Endothelial cell of umbilical vein (primary cell): Measurements from ENCODE around the gene MAML2. TPM values are rescaled to one million over a fixed set of nuclear protein-coding genes. Genes with fewer than 3 reads are reported as not detected.

ENCODE experiments used
- BruUV-seq: library from RNA; stranded (reverse); fragments of 400-500 nt; replicated peaks from 2 replicates; lab custom pipeline; 2021; lab: Mats Ljungman, UMichigan
- CTCF ChIA-PET: fragments of 300-600, 350-600 bp; sonication (Branson Sonifier 250); formaldehyde crosslinking; loops from one replicate; lab custom pipeline; 2021; ENCODE audit warnings: antibody characterized with exemption, inconsistent platforms; lab: Charles Lee
- POLR2A ChIA-PET: fragments of 300-600, 350-600 bp; sonication (Branson Sonifier 250); formaldehyde crosslinking; loops from one replicate; lab custom pipeline; 2021; ENCODE audit warnings: antibody characterized with exemption, inconsistent platforms; lab: Charles Lee
- DNase-seq: peaks from one replicate; pipeline ENCODE4 v3.0.0-alpha.2; 2011; ENCODE audit warnings: low read depth, low spot score
- FAIRE-seq: peaks from 2 replicates; lab custom pipeline; 2011; peaks lifted over from hg19 to GRCh38; lab: Jason Lieb, UNC
- H2AFZ ChIP-seq: 2 replicates; pipeline ENCODE4 v1.6.0; 2012; ENCODE audit warnings: low read depth, low read length, control low read depth, inconsistent platforms
- H3K27ac ChIP-seq: 2 replicates; pipeline ENCODE4 v1.5.1; 2011; ENCODE audit warnings: low read depth, mild to moderate bottlenecking, control low read depth, low read length, moderate library complexity; ENCODE audit not compliant: insufficient read depth
- H3K27me3 ChIP-seq, 2 experiments: 2 replicates each; pipeline versions ENCODE4 v1.6.0 to v1.6.1; 2011; ENCODE audit warnings: low read length in 2 of 2, mixed read lengths in 1 of 2; ENCODE audit not compliant: control insufficient read depth in 2 of 2, insufficient read depth in 2 of 2
- H3K36me3 ChIP-seq, 2 experiments: 2 replicates in 1 of 2; 3 replicates in 1 of 2; pipeline ENCODE4 v1.5.1; 2011; ENCODE audit warnings: low read length in 2 of 2, mild to moderate bottlenecking in 1 of 2, moderate library complexity in 1 of 2; ENCODE audit not compliant: control insufficient read depth in 2 of 2, insufficient read depth in 2 of 2; ENCODE audit errors: extremely low read depth in 1 of 2
- H3K4me1 ChIP-seq: 3 replicates; pipeline ENCODE4 v1.5.1; 2011; ENCODE audit warnings: mild to moderate bottlenecking, low read length; ENCODE audit not compliant: control insufficient read depth, insufficient read depth; ENCODE audit errors: extremely low read depth
- H3K4me2 ChIP-seq: 2 replicates; pipeline ENCODE4 v1.6.1; 2011; ENCODE audit warnings: low read length, control low read depth, mixed read lengths; ENCODE audit not compliant: insufficient read depth
- H3K4me3 ChIP-seq, 3 experiments: fragments of 200-600 bp in 1 of 3; sonication (generic), shearing (Covaris generic) in 1 of 3; replicated peaks in 1 of 3; 2 replicates each; pipeline ENCODE4 v1.5.1; 2011 to 2016; ENCODE audit warnings: control low read depth in 3 of 3, low read length in 3 of 3, mild to moderate bottlenecking in 2 of 3, inconsistent platforms in 1 of 3, low read depth in 1 of 3, moderate library complexity in 1 of 3; ENCODE audit not compliant: insufficient read depth in 1 of 3
- H3K79me2 ChIP-seq: 2 replicates; pipeline ENCODE4 v1.6.0; 2012; ENCODE audit warnings: low read length, inconsistent platforms; ENCODE audit not compliant: control insufficient read depth, insufficient read depth
- H3K9ac ChIP-seq: replicated peaks from 2 replicates; pipeline ENCODE3; 2011; ENCODE audit warnings: low read length, control low read depth; ENCODE audit not compliant: insufficient read depth; ENCODE audit errors: extremely low read depth
- H3K9me1 ChIP-seq: replicated peaks from 3 replicates; pipeline ENCODE4 v1.6.0; 2011; ENCODE audit warnings: mild to moderate bottlenecking, low read length; ENCODE audit not compliant: control insufficient read depth, insufficient read depth; ENCODE audit errors: extremely low read depth
- H3K9me3 ChIP-seq: replicated peaks from 2 replicates; pipeline ENCODE4 v1.5.1; 2012; ENCODE audit warnings: low read length, inconsistent platforms; ENCODE audit not compliant: control insufficient read depth, insufficient read depth
- H4K20me1 ChIP-seq: replicated peaks from 2 replicates; pipeline ENCODE3; 2011; ENCODE audit warnings: mild to moderate bottlenecking, low read length; ENCODE audit not compliant: control insufficient read depth, insufficient read depth; ENCODE audit errors: extremely low read depth
- JUN ChIP-seq: IDR thresholded peaks from 2 replicates; pipeline ENCODE4 v1.6.1; 2011; ENCODE audit warnings: borderline replicate concordance, low read depth; ENCODE audit not compliant: insufficient read length, insufficient read depth
- POLR2AphosphoS5 ChIP-seq: IDR thresholded peaks from 2 replicates; pipeline ENCODE4 v1.6.1; 2012; ENCODE audit warnings: low read depth, mild to moderate bottlenecking, control low read depth, low read length, moderate library complexity; ENCODE audit not compliant: insufficient read depth
- dilution Hi-C: fragments of 300-500 bp; cut with MboI; formaldehyde crosslinking; loops from one replicate; pipeline ENCODE4 v1.15.0; 2019; ENCODE audit warnings: low sequenced_read_pairs; ENCODE audit not compliant: extremely low pct_ligation_motif_present
- intact Hi-C: fragments of 100-400 bp; cut with micrococcal nuclease; formaldehyde crosslinking; loops from one replicate; pipeline ENCODE4 v1.10.0; 2022
- polyA plus RNA-seq, 4 experiments: library from polyadenylated mRNA; depleted of rRNA in 3 of 4; stranded (reverse) in 3 of 4; unstranded in 1 of 4; fragments of >200 nt; gene quantifications; 2 replicates each; pipeline versions ENCODE4 v1.2.1 to v1.2.3, GENCODE V29; 2011 to 2012; ENCODE audit warnings: missing spikeins in 1 of 4
- total RNA-seq: library from RNA; stranded (reverse); gene quantifications from 2 replicates; pipeline ENCODE4 v1.2.3, GENCODE V29; 2021
- TF ChIP-seq, protein P1 (sequence below), 2 donors: IDR thresholded peaks; 1 replicate in 1 of 2; 2 replicates in 1 of 2; pipeline ENCODE4 v1.5.1; 2011; ENCODE audit warnings: low read length in 2 of 2, mild to moderate bottlenecking in 2 of 2, moderate library complexity in 2 of 2, control low read depth in 1 of 2, inconsistent platforms in 1 of 2, low read depth in 1 of 2; ENCODE audit not compliant: insufficient read depth in 1 of 2; ENCODE audit errors: extremely low read depth in 1 of 2

Gene MAML2
- total and polyA plus RNA-seq, 2 donors (not counting 3 experiments of a cell fraction or from before 2014, with no cell fraction given), result 12.4 to 16.8 TPM

GRCh38 chr11:96279896-96280290 is 63.1 kb downstream of the MAML2 start:
- Histone ChIP-seq H4K20me1 (no peaks in the 10 kb centered on the region), H3K9me1 (no peaks in the 10 kb centered on the region), H3K79me2 (no peaks in the 10 kb centered on the region), H3K36me3 (no peaks in the 10 kb centered on the region), H3K4me3 (no peak overlapping the region), H3K4me2 (no peak overlapping the region), H3K9ac (no peak overlapping the region), H3K9me3 (no peaks in the 10 kb centered on the region), H3K27me3 (no peaks in the 10 kb centered on the region), H2AFZ (no peak overlapping the region), H3K4me1 (peaks cover 3% of the 10 kb centered on the region), H3K27ac (no peak overlapping the region)
- CTCF ChIA-PET, result interaction anchor here (1.2 to 2.6 kb wide), 2 partner anchors 16 to 63 kb away, joined by 5 to 13 read pairs; partner anchors contain the start of gene MAML2
- POLR2A ChIA-PET, result no interaction called here
- TF ChIP-seq, protein P1, sequence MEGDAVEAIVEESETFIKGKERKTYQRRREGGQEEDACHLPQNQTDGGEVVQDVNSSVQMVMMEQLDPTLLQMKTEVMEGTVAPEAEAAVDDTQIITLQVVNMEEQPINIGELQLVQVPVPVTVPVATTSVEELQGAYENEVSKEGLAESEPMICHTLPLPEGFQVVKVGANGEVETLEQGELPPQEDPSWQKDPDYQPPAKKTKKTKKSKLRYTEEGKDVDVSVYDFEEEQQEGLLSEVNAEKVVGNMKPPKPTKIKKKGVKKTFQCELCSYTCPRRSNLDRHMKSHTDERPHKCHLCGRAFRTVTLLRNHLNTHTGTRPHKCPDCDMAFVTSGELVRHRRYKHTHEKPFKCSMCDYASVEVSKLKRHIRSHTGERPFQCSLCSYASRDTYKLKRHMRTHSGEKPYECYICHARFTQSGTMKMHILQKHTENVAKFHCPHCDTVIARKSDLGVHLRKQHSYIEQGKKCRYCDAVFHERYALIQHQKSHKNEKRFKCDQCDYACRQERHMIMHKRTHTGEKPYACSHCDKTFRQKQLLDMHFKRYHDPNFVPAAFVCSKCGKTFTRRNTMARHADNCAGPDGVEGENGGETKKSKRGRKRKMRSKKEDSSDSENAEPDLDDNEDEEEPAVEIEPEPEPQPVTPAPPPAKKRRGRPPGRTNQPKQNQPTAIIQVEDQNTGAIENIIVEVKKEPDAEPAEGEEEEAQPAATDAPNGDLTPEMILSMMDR (IDR thresholded peaks at IDR 0.05; ENCODE audit: extremely low read depth in 1 of 2, insufficient read depth in 1 of 2, low read depth in 1 of 2, low read length in 2 of 2), result no peak
- TF ChIP-seq JUN, result no peak
- no peak for TF ChIP-seq POLR2AphosphoS5
- DNase-seq, result no peak
- no peak for FAIRE-seq
- intact Hi-C loops (no loop called here), dilution Hi-C loops (no loop called here)
- no TSS peak for BruUV-seq
